GM12891 (cell line): ENCODE results near the gene MEAK7.

Experiments used
- PAX5 ChIP-seq: IDR thresholded peaks from 2 replicates; pipeline ENCODE4 v1.6.1; 2011; ENCODE audit warnings: low read length, moderate library complexity, mild to moderate bottlenecking; ENCODE audit not compliant: insufficient read depth, severe bottlenecking
- POLR2A ChIP-seq: IDR thresholded peaks from 2 replicates; pipeline ENCODE4 v1.6.1; 2011; ENCODE audit warnings: low read depth, low read length, control low read depth
- POLR2AphosphoS5 ChIP-seq: IDR thresholded peaks from 2 replicates; pipeline ENCODE4 v1.6.1; 2011; ENCODE audit warnings: low read depth, low read length, control low read depth
- POU2F2 ChIP-seq: IDR thresholded peaks from 2 replicates; pipeline ENCODE4 v1.6.1; 2011; ENCODE audit warnings: low read depth, mild to moderate bottlenecking, control low read depth, low read length, moderate library complexity
- TAF1 ChIP-seq: IDR thresholded peaks from 2 replicates; pipeline ENCODE4 v1.6.1; 2011; ENCODE audit warnings: low read depth, low read length, control low read depth

- no peak for TF ChIP-seq TAF1
- no peak for TF ChIP-seq POLR2AphosphoS5
- TF ChIP-seq POLR2A, result no peak
- TF ChIP-seq POU2F2, result no peak
- no peak for TF ChIP-seq PAX5
Measured at GRCh38 chr16:84466692-84467091, 37.8 kb downstream of the MEAK7 start.
